GM06990 (cell line): ENCODE data around the gene AQP4.

ENCODE experiments used
- DNase-seq: peaks from one replicate; pipeline ENCODE4 v3.0.0-alpha.2; 2011; ENCODE audit not compliant: insufficient read length; ENCODE audit errors: extremely low read depth
- H3K27me3 ChIP-seq: replicated peaks from 2 replicates; pipeline ENCODE4 v1.6.0; 2011; ENCODE audit warnings: low read length; ENCODE audit not compliant: control insufficient read depth, insufficient read depth
- H3K36me3 ChIP-seq: 2 replicates; pipeline ENCODE4 v1.5.1; 2011; ENCODE audit warnings: low read length; ENCODE audit not compliant: control insufficient read depth, insufficient read depth
- H3K4me3 ChIP-seq: replicated peaks from 2 replicates; pipeline ENCODE4 v1.5.1; 2011; ENCODE audit warnings: low read depth, mild to moderate bottlenecking, control low read depth, low read length
- TF ChIP-seq, protein P1 (sequence below): IDR thresholded peaks from 2 replicates; pipeline ENCODE4 v1.5.1; 2011; ENCODE audit warnings: low read length, control low read depth, mild to moderate bottlenecking, inconsistent platforms; ENCODE audit not compliant: insufficient read depth, poor library complexity, severe bottlenecking

The AQP4 gene

GRCh38 chr18:26862084-26862483 lies 3.4 kb downstream of the AQP4 start:
- DNase-seq = no peak

DNA sequence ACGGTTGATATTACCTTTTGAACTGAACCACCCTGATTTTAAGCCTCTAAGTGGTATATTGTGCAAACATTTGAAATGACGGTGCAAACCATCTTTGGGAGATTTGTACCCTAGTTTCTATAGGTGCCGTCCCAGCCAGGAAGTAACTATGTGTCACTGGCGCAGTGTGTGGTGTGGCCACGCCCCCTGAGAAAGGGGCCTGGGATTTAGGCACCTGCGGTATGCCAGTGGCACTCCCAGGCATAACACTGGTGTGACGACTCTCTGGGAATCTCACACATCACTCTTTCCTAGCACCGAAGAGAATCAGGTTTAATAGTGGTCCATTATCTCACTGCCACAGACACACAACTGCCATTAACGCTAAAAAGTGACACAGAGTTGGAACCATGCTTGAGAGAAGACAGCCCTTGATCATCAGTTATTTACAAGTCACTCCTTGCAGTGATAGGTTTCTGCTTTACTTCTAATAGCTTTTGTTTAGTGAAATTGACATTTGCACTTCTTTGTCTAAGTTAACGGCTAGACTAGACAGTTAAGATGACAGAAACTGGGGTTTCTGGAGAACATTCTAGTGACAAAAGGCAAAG lies 11.1 kb downstream of the AQP4 start:
- H3K4me3 ChIP-seq = no peak overlapping the region
- TF ChIP-seq, protein P1, sequence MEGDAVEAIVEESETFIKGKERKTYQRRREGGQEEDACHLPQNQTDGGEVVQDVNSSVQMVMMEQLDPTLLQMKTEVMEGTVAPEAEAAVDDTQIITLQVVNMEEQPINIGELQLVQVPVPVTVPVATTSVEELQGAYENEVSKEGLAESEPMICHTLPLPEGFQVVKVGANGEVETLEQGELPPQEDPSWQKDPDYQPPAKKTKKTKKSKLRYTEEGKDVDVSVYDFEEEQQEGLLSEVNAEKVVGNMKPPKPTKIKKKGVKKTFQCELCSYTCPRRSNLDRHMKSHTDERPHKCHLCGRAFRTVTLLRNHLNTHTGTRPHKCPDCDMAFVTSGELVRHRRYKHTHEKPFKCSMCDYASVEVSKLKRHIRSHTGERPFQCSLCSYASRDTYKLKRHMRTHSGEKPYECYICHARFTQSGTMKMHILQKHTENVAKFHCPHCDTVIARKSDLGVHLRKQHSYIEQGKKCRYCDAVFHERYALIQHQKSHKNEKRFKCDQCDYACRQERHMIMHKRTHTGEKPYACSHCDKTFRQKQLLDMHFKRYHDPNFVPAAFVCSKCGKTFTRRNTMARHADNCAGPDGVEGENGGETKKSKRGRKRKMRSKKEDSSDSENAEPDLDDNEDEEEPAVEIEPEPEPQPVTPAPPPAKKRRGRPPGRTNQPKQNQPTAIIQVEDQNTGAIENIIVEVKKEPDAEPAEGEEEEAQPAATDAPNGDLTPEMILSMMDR = no peak
- H3K36me3 ChIP-seq = no peaks in the 10 kb centered on the region
- no peak for DNase-seq
- no peaks in the 10 kb centered on the region for H3K27me3 ChIP-seq

More at GRCh38 chr18:26862084-26862483, 3.4 kb downstream of the AQP4 start:
- H3K4me3 ChIP-seq = no peak overlapping the region
- peaks cover 2% of the 10 kb centered on the region; the same call in 1 of the 2 replicates for H3K27me3 ChIP-seq
- TF ChIP-seq, protein P1 = no peak
- H3K36me3 ChIP-seq = no peaks in the 10 kb centered on the region

GRCh38 chr18:26853401-26853800 lies 12.1 kb downstream of the AQP4 start:
- Histone ChIP-seq H3K4me3 (no peak overlapping the region), H3K27me3 (no peaks in the 10 kb centered on the region), H3K36me3 (no peaks in the 10 kb centered on the region)
- TF ChIP-seq, protein P1 = no peak
- no peak for DNase-seq

- no peaks in the 10 kb centered on the region for H3K27me3 ChIP-seq
- no peak overlapping the region for H3K4me3 ChIP-seq
- TF ChIP-seq, protein P1 = no peak
- DNase-seq = no peak
- H3K36me3 ChIP-seq = no peaks in the 10 kb centered on the region
These were observed 21.7 kb downstream of the AQP4 start for GRCh38 chr18:26843760-26844159.

- Histone ChIP-seq H3K4me3 (no peak overlapping the region), H3K36me3 (no peaks in the 10 kb centered on the region), H3K27me3 (no peaks in the 10 kb centered on the region)
- no peak for DNase-seq
- TF ChIP-seq, protein P1 = no peak
These were observed 24.5 kb downstream of the AQP4 start for GRCh38 chr18:26840965-26841364.

DNA sequence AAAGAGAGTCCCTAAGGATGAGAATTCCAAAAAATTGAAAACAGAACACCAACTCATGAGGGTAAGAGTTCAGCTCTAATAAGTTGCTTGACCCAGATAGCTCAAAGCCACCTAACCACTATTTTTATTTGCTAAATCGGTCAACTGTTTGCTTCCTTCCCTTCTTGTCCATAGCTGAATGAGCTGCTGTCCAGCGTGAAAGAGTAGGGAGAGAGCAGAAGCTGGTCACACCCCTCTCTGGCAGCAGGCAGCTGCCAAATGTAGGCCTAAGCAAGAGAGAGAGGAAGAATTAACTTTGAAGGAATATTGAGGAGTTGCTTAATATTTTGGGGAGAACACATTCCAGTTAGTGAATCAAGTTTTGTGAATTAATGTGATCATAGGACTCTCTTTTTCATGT lies 25.9 kb downstream of the AQP4 start:
- H3K27me3 ChIP-seq = no peaks in the 10 kb centered on the region
- H3K36me3 ChIP-seq = no peaks in the 10 kb centered on the region
- TF ChIP-seq, protein P1 = no peak
- no peak overlapping the region for H3K4me3 ChIP-seq
- no peak for DNase-seq
